GM18867 (cell line): ENCODE results near the gene SEC16B.
A peak's percentile ranks its signal among the peaks of the same experiment; 100 is the strongest.
"Not testable (repeated sequence)": the region's sequence is repeated elsewhere in the genome, so short reads cannot be mapped to it uniquely, and the experiment has no call there.

Experiments
- ATAC-seq: cut with Tn5 transposase; IDR thresholded peaks from one replicate; pipeline ENCODE4 v1.9.1; 2021; ENCODE audit warnings: mild to moderate bottlenecking, moderate library complexity; ENCODE audit not compliant: unreplicated experiment

Gene SEC16B, protein sequence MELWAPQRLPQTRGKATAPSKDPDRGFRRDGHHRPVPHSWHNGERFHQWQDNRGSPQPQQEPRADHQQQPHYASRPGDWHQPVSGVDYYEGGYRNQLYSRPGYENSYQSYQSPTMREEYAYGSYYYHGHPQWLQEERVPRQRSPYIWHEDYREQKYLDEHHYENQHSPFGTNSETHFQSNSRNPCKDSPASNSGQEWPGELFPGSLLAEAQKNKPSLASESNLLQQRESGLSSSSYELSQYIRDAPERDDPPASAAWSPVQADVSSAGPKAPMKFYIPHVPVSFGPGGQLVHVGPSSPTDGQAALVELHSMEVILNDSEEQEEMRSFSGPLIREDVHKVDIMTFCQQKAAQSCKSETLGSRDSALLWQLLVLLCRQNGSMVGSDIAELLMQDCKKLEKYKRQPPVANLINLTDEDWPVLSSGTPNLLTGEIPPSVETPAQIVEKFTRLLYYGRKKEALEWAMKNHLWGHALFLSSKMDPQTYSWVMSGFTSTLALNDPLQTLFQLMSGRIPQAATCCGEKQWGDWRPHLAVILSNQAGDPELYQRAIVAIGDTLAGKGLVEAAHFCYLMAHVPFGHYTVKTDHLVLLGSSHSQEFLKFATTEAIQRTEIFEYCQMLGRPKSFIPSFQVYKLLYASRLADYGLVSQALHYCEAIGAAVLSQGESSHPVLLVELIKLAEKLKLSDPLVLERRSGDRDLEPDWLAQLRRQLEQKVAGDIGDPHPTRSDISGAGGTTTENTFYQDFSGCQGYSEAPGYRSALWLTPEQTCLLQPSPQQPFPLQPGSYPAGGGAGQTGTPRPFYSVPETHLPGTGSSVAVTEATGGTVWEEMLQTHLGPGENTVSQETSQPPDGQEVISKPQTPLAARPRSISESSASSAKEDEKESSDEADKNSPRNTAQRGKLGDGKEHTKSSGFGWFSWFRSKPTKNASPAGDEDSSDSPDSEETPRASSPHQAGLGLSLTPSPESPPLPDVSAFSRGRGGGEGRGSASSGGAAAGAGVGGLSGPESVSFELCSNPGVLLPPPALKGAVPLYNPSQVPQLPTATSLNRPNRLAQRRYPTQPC

DNA sequence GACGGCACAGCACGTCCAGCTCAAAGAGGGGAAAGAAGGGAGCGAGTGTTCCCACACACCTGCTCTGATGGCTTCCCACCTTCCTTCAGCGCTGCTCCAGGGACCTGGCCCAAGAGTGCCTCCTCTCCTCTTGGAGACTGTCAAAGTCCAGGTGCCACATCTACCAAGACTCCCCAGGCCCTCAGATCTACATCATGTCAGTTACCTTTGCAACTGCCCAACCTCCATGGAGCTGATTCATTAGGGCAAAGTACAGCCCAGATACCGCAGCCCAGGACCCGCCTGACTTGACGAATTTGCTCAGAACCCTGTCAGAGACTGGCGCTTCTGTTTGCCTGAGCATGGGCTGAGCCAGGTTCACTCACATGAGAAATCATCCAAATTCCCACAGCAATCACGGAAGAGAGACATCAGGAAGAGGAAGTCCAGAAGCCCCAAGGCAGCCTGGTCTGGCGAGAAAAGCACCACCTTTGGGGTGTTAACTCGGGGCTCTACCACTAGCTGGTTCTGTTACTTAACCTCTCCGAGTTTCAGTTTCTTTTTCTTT, at the start of gene SEC16B:
Gene SEC16B (minus strand): TSS at position 234 of the 547 bp plus-strand sequence. CDS start 2,077 bp downstream, outside the sequence.
- ATAC-seq: peak; percentile 91

DNA sequence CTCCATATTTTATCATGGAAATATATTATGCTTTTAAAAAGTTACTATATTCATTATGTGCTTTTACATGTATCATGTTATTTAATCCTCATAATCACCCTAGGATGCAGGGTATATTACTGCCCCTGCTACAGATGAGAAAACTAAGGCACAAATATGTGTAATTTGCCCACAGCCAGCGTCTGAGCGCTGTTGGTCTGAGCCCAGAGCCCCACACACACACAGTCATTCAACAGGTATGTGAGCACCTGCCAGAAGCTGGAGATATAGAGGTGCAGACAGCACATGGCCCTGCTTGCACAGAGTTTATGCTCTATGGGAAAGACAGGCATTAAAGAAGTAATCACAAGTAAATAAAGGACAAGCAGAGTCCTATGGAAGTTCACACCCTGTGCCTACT, 49.8 kb upstream of the SEC16B start:
- no peak for ATAC-seq

DNA sequence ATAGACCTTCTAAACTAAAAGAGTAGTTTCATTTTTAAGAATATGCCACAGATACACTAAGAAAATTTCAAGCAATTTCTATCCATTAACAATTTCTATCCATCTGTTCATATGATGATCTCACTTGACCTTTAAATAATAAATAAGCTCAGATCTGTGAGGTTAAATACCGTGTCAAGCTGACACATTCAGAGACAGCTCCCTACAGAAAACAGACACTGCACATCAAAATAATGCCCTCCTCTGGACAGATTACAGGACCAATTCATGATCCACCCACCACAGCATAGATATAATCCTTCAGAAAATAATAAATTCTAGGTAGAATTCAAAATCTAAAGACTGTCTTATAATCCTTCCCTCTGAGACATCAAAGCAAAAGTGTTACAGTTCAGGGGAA, 49.4 kb upstream of the SEC16B start:
- ATAC-seq: no peak

DNA sequence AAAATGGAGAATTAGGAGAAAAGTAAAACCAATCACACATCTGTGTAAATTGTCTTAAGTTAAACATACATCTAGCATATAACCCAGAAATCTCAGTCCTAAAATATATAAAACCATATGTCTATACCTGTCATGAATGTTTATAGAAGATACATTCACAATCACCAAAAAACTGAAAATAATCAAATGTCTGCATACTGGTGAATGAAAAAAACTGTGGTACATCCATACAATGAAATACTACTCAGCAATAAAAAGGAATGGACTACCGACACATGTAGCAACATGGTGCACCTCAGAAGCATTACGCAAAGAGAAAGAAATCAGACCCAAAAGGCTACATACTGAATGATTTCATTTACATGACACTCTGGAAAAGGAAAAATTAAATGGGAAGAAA, 47.7 kb upstream of the SEC16B start:
- ATAC-seq: no peak

DNA sequence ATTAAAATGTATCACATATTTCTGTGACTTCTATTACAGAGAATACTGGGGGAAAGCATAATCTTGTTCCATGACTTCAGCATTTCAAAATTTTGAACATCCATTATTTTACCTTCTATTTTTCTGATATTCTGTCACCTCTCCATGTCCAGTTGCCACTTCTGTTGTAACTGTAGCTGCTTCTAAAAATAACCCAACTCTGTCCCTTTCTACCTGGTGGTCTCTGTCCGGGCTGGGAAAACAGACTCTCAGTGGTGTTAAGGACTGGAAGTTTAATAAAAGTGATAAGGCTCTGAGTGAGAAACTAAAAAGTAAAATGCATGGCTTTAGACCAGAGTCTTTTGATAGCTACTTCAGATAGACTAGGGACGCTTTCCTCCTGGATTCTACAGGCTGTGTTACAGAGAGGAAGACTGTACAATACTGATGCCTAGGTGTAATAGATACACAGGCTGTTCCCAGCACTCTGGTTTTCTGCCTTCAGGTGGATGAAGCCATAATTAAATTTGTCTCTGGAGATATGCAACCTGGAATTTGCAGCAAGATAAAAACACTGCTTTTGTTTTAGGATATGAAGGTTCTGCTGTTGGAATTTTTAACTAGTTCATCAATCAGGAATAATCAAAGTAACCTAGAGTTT, 42.1 kb upstream of the SEC16B start:
- no peak for ATAC-seq

DNA sequence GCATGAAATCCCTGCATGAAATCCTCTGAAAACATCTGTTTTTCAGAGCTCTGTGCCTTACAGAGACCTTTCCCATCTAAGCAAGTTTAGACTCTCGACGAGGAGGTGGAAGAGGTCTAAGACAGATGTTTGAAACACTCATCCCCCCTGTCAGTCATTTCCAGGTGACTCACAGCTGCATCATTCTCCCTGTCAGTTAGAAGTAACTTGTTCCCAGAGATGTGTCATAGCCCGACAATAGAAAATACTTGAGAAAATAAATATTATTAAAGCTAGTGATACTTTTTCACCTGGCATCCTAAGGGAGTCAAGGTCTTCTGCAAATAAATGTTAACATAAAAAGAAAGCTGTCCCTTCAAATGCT, 41.6 kb upstream of the SEC16B start:
- ATAC-seq: no peak

DNA sequence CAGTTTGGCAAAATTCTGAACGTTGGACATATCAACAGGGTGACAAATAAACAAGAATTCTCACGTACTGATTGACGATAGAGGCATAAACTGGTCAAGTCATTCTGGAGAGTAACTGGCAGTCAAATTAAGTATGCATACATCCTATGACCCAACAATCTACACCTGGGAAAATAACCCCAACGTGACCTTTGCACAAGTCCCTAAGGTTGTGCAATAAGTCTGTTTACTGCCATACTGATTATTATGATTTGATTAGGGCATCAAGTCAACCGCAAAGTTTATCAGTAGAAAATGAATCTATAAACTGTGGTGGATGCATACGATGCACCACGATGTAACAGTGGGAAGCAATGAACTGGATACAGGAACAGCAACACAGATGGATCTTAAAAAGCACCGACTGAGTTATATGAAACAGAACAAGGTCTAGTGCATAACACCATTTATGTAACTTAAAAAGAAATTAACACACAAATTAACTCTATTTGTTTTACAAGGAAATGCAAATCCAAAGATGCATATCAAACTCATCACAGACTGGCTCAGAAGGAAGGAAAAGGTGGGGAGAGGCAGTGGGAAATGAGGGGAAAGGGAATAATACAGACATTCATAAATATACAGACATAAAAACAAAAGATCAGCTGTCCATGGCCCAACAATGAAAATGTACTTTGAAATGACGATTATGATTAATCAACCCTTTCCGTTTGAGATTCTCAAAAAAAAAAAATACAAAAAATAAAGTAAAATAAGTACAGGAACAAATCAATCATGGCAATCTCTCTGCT, 41.0 kb upstream of the SEC16B start:
- no peak for ATAC-seq

DNA sequence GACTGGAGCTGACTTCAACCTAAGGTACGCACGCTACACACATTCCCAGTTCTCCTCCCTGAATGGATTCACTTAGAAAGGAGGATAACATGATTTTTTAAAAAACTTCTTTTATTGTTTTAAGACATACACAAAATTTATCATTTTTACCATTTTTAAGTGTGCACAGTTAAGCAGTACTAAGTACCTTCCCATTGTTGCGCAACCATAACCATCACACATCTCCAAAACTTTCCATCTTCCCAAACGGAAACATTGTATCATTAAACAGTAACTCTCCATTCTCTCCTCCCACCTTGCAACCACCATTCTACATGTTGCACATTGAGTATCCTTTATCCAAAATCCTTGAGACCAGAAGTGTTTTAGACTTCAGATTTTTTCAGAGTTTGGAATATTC, 36.2 kb upstream of the SEC16B start:
- ATAC-seq: no peak

DNA sequence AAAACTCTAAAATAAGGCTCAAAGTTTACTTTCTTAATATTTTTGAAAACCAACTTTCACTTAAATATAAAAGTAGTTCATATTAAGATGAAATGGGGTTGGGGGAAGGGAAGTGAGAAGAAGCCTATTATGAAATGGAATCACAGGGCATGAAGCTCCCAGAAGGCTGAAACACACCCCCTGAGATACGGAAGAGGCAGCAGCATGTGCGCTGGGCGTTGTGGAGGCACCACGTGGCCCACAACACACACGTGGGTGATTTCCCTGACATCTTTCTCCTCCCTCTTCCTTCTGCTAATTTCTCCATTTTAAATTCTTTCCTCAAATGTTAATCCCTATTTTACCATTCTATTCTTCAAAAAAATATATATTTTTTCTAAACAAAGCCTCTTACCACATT, 35.6 kb upstream of the SEC16B start:
- peak; percentile 39 for ATAC-seq

DNA sequence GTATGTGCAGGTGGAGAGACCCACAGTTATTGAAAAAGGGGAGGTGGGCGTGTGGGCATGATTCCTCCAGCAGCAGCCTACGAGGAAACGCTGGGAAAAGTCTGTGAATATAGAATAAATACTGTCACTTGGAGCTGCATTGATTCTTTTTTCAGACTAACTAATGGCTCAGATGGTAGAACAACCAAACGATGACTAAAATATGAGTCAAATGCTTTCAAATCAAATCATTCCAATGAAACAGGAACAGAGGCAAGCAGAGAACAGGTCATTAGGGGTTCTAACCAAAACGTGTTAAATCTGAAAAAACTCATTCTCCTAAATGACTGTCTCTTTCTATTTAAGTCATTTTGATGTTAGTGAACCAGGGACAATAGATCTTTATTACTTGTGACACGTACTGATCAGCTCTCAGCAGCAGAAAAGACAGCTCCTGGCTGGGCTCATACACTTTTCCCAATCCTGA, 35.1 kb upstream of the SEC16B start:
- ATAC-seq: peak; percentile 81

DNA sequence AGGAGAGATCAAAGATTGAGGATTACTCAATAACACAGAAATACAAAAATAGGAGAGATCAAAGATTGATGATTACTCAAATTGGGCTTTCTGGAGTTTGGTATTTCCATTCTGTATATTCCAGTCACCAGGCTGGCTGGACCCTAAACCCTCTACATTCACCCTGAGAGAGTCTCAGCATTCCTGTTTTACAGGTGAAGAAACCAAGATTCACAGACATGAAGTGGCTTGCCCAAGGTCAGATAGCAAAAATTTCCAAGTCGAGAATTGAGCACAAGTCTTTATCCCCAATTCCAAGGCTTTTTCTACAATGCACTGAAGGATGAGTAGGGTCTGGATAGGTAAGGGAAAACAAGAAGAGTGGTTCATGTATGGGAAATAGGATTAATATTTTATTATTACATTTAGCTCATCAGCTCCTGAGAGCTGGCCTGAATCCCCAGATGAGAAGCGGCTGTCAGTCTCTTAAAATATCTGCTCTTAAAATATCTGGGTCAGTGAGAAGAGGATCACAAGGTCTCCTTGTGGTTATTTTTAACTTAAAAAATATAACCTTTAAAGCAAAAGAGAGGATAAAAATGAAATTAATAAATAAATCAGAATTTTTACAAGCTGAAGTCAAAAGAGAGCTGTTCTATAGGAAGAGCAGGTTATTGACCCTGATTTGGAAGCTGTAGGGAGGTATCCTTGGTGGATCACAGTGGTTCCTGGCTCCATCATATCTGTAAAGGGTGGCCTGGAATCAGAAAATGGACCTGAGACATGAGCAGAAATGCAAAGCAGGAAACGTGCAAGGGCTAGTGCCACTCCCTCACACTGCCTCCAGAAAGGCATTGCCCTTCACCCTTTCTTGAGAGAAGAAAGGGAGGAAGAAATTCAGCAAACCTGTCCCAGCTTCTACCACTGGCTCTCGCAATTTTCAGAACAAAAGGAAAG, 29.1 kb upstream of the SEC16B start:
- no peak for ATAC-seq

DNA sequence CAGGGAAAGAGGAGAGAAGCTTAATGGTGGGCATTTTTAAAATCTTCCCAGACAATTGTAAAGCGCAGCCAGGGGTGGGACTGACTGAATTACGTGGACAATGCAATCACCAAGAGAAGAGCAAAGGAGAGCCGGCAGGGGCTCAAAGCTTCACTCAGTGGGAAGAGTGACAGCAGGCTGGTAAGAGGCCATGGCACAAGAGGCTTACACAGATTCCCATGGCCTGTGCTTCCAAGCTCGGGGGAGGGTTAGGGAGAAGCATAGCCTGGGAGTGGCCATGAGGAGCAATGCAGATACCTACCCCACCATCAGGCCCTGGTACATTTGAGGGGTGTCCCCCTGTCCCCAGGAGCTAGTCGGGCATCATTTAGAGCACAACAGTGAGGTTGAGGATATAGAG, 27.1 kb upstream of the SEC16B start:
- ATAC-seq: no peak

DNA sequence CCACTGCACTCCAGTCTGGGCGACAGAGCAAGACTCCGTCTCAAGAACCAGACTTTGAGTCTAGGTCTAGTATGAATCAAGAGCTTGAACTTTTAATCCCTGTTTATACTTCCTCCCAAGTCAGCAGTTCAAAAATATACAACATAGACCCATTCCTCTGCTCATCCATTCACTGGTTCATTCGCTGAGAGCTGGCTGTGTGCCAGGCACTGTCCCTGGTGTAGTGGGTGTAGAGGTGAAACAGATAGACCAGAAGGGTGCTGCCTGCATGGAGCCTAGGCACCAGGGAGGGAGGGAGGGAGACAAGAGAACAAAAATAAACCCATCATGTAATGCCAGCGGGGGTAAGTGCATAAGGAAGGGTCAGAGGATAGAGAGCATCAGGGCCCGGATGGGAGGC, 25.5 kb upstream of the SEC16B start:
- no peak for ATAC-seq

DNA sequence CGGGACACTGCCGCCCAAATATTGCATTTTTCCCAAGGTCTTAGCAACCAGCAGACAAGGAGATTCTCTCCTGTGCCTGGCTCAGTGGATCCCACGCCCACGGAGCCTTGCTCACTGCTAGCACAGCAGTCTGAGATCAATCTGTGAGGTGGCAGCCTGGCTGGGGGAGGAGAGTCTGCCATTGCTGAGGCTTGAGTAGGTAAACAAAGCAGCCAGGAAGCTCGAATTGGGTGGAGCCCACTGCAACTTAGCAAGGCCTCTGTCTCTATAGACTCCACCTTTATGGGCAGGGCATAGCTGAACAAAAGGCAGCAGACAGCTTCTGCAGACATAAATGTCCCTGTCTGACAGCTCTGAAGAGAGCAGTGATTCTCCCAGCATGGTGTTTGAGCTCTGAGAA, 16.4 kb upstream of the SEC16B start:
- not testable (repeated sequence) for ATAC-seq

DNA sequence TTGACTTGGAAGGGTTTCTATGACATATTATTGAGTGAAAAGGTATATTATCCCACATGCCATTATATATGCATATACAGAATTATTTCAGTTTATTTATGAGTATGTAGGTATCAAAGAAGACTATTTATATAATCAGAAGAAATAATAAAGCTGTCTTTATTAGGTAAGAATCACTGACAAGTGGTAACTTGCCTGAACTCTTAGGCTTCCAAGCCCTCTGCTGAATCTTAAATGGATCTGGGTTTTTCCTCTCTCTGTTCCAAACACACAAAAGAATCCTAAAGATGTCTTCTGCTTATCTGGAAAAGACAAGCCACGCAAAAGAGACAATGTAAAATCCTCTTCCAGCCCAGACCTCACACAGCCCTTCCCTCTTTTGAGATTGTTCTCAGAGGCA, 14.9 kb upstream of the SEC16B start:
- ATAC-seq: no peak

DNA sequence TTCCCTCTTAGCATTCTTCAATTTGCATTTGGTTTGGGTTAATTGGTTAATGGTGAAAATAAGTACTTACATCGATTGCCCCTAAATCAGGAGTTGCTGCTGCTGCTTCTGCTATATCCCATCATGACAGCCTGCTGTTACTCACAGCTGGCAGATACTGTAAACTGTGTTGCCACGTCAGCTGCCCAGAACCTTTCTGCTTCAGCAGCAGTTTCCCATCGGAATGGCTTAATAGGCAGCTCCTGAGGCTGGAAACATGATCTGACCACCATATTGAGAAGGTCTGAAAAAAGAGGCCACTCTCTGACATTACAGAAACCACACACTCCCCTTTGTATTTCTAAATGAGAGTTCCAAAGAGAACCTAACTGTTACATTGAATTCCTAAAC, 14.3 kb upstream of the SEC16B start:
- no peak for ATAC-seq

DNA sequence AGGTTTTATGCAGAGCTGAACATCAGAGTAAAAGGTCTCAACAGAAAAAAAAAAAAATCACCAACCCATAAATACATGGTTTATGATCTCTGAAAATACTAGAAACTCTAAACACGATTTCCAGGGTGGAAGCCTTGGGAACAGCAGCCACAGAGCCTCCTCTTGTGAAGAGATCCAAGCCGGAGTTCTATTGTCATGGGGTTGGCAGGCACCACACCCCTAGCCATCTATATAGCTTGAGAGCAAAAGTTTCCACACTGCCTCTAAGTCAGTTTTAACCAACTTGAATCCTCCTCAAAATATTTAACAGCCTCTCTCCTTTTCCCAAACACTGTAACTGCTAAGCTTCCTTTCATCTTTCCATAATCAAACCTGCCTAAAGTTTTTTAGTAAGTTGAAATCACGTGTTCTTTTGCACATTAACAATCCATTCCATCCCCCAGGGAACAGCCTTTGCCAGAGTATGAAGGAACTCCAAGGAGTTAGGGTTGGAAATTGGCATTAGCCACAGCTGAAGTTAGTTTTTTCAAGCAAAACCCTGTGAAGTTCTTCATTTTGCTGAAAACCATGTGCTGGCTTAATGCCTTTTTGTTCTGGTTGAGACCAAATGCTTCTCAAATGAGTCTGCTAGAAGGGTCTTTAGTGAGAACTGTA, 13.8 kb upstream of the SEC16B start:
- no peak for ATAC-seq

DNA sequence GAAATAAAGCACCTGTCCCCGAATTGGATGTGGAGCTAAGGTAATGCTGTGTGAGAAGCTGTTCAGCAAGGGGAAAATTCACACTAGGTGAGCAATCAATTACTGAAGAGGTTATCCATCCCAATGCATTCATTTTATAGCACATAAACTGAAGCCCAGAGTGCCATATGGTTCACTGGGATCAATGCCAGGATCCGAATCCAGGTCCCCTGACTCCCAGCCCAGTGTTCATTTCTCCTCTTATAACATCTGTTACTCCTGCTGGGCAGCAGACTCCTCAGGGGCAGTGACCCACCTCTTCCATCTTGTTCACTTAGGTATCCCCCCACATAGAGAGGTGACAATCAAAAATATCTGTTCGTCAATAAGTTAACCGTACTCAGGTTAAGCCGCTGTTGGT, 13.2 kb upstream of the SEC16B start:
- ATAC-seq: no peak

DNA sequence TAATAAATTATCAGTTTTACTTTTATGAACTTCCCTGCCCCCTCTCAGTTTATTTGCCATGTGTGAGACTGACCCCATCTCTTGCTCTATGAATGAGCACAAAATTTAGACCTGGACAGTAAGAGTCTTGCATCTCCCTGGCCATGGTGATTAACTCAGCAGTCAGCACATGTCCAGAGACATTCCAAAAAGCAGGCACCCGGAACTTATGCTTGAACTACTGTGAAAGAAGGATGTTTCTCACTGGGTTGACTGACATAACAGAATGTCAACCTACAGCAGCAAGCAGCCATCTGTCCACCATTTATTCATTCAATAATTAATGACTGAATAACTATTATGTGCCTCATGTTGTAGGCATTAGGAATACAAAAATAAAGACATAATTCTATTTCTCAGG, 11.3 kb upstream of the SEC16B start:
- no peak for ATAC-seq
